ENCODE data around the gene P2RY11. TPM values are rescaled to one million over a fixed set of nuclear protein-coding genes. Genes with fewer than 3 reads are reported as not detected.

The P2RY11 gene
- total and polyA plus RNA-seq, 12 donors, result 0.77 to 21.5 (median 6.5) TPM

- Histone ChIP-seq H3K9me3 (replicated peaks in 1 of 3) (no peaks in the 10 kb centered on the region), H3K4me3 (peak within 1 kb of the TSS; percentile 59 to 75 (median 70)), H3K4me1 (replicated peaks in 1 of 2) (peaks cover 8 to 15% of the 10 kb centered on the region in 2 donors), H3K27me3 (no peaks in the 10 kb centered on the region), H3K27ac (peak within 1 kb of the TSS in 3 of 5 donors; percentile 34 to 80 (median 53)), H3K36me3 (replicated peaks in 1 of 2) (peaks cover 0 to 42% of the 10 kb centered on the region in 2 donors)
- intact Hi-C loops (cut with DNase I), result no loop called here
- no peak for TF ChIP-seq CTCF (IDR thresholded peaks at IDR 0.05)
- TF ChIP-seq POLR2A (IDR thresholded peaks at IDR 0.05), result peak in 1 of 2 donors; percentile 49
- 0 to 2% (median 1%) methylated on average over 40 to 71 of the region's 71 CpGs; no CpG with 5 or more reads in 1 of the 4 donors for WGBS, 4 donors
- peak; percentile 98 to 99 (median 99) for DNase-seq
Measured at GRCh38 chr19:10106100-10106936, 5.2 kb upstream of the P2RY11 start, which contains the start of gene PPAN. PPAN (plus strand) TSS chr19:10106362; CDS start chr19:10106395, 33 bp downstream.

GRCh38 chr19:10107254-10107653 is 4.2 kb upstream of the P2RY11 start:
- no peak for TF ChIP-seq POLR2A (IDR thresholded peaks at IDR 0.05)
- no peak for TF ChIP-seq CTCF (IDR thresholded peaks at IDR 0.05)
- H3K27me3 ChIP-seq, result no peaks in the 10 kb centered on the region
- WGBS, 4 donors, result 71 to 77% (median 75%) methylated on average over 10 of the region's 10 CpGs
- peak overlapping the region in 1 of 4 donors; percentile 75 for H3K4me3 ChIP-seq
- no peak for DNase-seq
- no peaks in the 10 kb centered on the region for H3K9me3 ChIP-seq (replicated peaks in 1 of 3)
- intact Hi-C loops (cut with DNase I), result no loop called here
- H3K36me3 ChIP-seq (replicated peaks in 1 of 2), result peaks cover 0 to 44% of the 10 kb centered on the region in 2 donors
- H3K27ac ChIP-seq, result no peak overlapping the region
- H3K4me1 ChIP-seq (replicated peaks in 1 of 2), result peaks cover 8 to 15% of the 10 kb centered on the region in 2 donors

- H3K4me3 ChIP-seq, result no peak overlapping the region
- no peaks in the 10 kb centered on the region for H3K9me3 ChIP-seq (replicated peaks in 1 of 3)
- no peaks in the 10 kb centered on the region for H3K27me3 ChIP-seq
- intact Hi-C loops (cut with DNase I), result no loop called here
- DNase-seq, result no peak
- peaks cover 0 to 44% of the 10 kb centered on the region in 2 donors for H3K36me3 ChIP-seq (replicated peaks in 1 of 2)
- no peak for TF ChIP-seq POLR2A (IDR thresholded peaks at IDR 0.05)
- no peak for TF ChIP-seq CTCF (IDR thresholded peaks at IDR 0.05)
- H3K4me1 ChIP-seq (replicated peaks in 1 of 2), result peaks cover 8 to 15% of the 10 kb centered on the region in 2 donors
- H3K27ac ChIP-seq, result no peak overlapping the region
- 89 to 100% (median 92%) methylated on average over 4 to 14 of the region's 14 CpGs for WGBS, 4 donors
Measured at GRCh38 chr19:10107817-10108367, 3.6 kb upstream of the P2RY11 start.

- H3K4me1 ChIP-seq (replicated peaks in 1 of 2), result peaks cover 8 to 15% of the 10 kb centered on the region in 2 donors
- no peak overlapping the region for H3K27ac ChIP-seq
- no peak for DNase-seq
- H3K4me3 ChIP-seq, result no peak overlapping the region
- no peaks in the 10 kb centered on the region for H3K27me3 ChIP-seq
- WGBS, 4 donors, result 84 to 92% (median 89%) methylated on average over 12 to 14 of the region's 14 CpGs
- no peak for TF ChIP-seq CTCF (IDR thresholded peaks at IDR 0.05)
- TF ChIP-seq POLR2A (IDR thresholded peaks at IDR 0.05), result no peak
- intact Hi-C loops (cut with DNase I), result no loop called here
- peaks cover 0 to 49% of the 10 kb centered on the region in 2 donors for H3K36me3 ChIP-seq (replicated peaks in 1 of 2)
- H3K9me3 ChIP-seq (replicated peaks in 1 of 3), result no peaks in the 10 kb centered on the region
Measured at GRCh38 chr19:10109528-10109927, 2.0 kb upstream of the P2RY11 start.
